Medulla oblongata (tissue), 1 donor: Measurements from ENCODE around the gene TMEM132D.

Source experiments
- DNase-seq: peaks from one replicate; pipeline ENCODE4 v3.0.0-alpha.2; 2015; ENCODE audit errors: extremely low spot score

TMEM132D gene

GRCh38 chr12:129825316-129825715 is 78.5 kb downstream of the TMEM132D start:
- DNase-seq: no peak

- no peak for DNase-seq
Observed at GRCh38 chr12:129821964-129822363, 81.9 kb downstream of the TMEM132D start.

DNA sequence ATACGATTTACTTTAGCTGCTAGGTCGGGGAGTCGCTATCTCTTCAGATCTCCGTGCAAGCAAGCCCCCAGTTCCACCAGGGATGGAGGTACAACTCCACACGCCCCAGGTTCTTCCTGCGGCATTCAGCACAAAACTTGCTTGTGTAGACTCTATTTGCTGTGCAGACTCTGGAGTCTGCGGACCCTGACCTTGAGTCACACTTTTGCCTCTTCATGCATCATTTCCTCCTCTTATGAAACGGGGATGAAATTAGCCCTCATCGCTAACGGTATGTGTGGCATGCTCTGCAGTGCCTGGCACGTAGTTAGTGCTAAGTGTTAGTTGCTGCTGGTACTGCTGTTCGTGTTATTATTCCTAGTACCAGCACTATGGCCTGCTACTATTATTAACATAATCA is 84.4 kb downstream of the TMEM132D start:
- no peak for DNase-seq

DNA sequence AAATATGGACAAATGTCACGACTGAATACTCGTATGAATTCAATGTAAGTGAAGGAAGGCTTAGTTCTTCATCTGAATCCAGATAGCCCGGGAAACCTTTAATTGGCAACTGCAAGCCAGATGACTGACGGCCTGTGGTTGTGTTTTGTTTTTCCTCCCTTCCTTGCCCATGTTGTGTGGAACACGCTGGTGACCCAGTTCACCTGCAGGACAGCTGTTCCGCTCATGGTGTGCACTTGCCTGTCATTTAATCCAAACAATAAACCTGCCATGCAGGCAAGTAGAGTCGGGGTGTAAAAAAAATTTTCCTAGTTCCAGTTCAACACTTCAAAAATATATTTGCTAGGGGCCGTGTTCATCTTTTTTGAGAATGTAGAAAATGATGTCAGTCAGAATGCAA is 88.0 kb downstream of the TMEM132D start:
- no peak for DNase-seq

GRCh38 chr12:129811963-129812362 is 91.9 kb downstream of the TMEM132D start:
- no peak for DNase-seq

DNA sequence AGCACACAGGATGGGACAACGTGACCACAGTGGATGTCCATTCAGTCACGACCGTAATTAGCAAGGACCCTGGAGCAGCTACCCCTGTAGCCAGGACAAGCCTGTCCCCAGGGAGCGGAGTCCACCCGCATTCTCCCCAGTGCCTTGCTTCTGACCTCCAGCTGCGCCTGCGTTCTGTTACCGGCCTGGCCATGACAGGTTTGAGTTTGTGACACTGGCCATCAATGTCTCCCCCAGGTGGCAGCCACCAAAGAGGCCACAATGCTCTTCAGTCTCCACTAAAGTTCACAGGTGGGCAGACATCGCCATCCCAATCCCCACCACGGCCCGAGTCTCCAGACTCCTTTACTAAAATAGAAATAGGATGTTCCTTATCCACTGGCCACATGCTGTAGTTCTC is 96.7 kb downstream of the TMEM132D start:
- DNase-seq: no peak

DNA sequence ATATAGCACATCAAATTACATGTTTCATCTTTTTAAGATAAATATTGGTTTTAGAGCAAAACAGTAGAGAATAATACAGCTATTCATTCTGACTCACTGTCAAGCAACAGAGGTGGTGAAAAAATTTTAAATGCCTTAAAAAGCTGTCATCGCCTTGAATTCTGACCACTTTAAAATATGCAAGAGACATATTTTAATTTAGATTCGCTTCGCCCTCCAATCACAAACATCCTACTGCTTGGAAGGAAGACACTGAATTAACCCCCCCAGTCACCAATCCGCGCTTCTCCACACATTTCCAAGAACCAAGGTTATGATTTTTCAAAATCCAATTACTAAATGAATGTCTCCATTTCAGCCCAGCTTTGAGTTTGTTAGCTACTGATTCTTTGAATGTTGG is 112.4 kb downstream of the TMEM132D start:
- DNase-seq: no peak

DNA sequence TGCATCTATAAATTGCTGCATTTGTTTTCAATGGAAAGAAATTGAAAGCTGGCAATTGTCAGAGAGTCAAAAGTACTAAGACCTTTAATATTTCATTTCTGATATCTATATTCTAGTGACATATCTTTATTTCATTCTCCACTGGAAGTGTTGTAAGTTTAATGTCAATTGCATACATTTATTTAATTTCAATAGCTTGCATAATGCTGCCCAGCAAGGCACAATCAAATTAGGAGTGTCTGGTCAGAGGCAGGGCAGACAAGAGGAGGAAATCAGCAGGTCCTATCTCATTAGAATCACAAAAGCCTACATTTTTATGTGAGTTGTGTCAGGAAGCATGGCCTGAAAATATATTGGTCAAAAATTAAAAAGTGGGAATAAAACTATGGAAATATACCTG is 112.9 kb downstream of the TMEM132D start:
- DNase-seq: no peak

GRCh38 chr12:129790331-129790730 is 113.5 kb downstream of the TMEM132D start:
- no peak for DNase-seq

GRCh38 chr12:129789921-129790320 is 113.9 kb downstream of the TMEM132D start:
- no peak for DNase-seq

DNA sequence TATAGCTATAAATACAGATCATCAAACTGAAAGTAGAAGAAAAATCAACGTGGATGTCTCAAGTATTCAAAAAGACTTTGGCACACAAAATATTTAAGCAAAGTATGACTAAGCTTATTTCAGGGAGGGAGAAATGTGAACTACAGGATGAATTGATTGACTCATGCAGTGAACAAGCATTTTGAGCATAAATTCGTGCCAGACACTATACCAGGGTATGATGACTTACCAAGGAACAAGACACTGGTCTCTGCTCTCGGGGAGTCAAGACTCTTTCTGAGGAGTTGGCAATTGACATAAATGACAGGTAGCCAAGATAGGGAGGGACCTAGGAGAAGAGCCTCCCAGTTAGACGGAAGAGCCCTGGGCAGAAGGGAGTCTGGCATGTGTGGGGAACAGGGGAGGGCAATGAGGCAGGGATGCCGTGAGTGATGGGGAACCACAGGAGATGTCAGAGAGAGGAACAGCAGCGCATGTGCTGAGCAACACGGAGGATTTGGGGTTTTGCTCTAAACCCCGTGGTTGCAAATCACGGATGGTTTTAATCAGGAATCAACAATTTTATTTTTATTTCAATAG is 115.2 kb downstream of the TMEM132D start:
- DNase-seq: no peak

DNA sequence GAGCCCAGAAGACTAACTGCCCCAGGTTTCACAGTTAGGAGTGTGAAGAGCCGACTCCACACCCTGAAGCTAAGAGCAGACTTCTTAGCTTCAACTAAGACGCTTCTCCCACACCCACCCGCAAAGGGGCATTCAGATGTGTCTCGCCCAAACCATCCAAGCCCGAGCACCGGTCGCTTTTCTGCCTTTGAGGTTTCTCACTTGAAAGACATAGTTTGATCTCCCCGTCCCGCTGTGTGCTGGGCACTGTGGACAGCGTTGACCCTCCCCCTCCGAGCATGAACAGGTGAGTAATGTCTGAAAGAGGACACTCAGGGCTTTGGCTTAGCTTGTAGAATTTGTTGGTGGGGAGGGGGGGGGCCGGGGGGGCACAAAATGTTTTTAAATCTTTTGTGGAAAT is 123.8 kb downstream of the TMEM132D start:
- DNase-seq: no peak

- no peak for DNase-seq
Observed at GRCh38 chr12:129779033-129779432, 124.8 kb downstream of the TMEM132D start.

DNA sequence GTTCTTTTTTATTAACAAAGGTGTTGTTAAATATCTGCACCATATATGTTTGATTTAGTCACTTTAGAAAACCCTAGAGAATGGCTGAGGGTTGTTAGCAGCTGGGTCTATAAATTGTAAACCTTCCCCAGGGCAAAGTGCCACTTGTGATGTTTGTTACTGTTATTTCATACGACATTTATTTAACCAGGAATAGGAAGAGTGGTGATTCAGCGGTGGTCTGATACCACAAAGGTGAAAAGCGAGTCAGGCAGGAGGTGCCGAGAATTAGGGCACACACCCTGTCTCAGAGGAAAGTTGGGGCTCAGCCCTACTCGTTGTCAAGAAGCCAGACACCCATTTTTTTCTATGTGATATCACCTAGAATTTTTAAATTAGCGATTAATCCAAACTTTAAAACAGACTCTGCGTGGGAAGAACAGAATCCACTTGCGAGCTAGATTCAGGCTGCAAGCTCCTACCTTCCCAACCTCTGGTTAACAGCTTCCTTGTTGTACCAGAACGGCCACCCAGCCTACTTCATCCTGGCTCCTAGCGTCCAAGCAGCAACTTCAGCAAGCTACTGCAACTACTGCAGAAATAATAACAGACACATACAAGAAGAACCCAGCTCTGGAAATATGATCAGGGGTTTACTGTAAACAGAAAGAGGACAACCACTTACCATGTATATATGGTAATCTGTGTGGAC is 126.7 kb downstream of the TMEM132D start:
- no peak for DNase-seq

DNA sequence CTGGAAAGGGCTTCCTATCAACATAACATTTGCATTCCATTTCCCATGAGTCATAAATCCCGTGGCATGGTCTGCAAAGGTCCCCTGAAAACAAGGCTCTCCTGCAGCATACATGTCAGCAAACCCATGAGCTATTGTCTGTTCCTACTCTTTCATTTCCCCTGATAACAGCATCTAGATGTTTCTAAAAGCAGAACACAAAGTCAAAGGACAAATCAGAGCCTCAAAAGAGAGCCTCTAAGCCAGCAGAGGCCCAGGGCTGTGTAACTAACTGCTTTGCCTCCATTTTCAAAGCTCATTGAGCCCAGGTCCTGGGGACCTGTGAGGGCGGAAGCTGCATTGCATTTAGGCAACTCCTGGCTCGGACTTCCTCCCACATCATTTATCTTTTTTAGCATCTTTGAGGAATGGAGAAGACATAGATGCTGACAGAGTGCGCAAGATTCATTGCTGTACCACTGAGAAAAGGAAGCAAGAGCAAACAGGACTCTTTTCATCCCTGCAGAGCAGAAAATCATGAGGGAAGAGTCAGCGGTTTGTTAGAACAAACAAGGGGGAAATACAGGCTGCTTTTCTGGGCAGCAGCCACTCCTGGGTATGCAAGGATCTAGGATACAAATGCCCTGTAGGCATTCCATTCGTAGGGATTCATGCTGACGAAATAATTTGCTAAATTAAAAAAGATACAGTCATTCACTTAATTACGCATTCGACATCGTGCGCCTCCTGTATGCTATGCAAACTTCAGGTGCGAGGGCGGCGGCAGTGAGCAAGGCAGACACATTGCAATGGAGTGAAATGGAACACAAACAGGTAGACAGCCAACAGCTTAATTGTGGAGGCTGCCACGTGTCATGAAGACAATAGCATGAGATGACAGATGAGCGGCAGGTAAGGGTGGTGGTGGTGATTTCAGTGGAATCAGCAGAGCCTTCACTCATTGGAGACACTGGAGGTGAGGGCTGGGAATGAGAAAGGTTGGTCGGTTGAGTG is 131.0 kb downstream of the TMEM132D start:
- DNase-seq: peak; percentile 4

GRCh38 chr12:129771238-129771637 is 132.6 kb downstream of the TMEM132D start:
- no peak for DNase-seq

DNA sequence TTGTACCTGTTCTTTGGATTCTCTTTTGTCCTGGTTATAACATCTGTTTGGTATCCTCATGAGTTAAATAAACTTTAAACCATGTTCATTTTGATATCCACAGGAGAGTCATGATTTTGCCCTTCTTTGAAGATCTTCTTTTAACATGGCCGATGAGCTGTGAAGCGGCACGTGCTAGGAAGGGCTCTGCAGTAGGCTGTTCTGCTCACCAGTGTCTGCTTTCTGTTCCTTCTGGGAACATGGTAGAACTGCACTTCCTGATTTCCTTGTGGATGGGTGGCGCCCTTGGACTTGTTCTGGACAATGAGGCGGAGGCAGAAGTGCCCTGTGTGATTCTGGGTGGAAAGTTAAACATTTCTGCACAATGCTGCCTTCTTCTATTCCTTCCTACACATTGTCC is 138.1 kb downstream of the TMEM132D start:
- no peak for DNase-seq

DNA sequence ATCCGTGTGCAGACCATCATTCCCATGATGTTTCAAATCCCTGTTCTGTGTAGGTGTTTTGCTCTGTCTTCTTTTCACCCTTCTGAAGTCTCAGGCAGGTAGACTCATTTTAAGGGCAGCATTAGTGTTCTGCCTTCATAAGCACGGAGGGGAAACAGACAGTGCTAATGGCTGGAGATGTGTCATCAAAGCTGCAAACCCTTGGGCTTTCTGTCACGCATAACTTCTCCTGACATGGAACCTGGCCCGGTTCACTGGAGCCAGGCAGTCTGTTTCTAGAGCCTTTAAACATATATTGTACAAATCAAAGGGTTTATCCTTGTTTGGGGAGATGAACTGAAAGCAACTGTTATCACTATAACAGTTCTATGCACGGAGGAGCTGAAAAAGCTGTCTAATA is 141.4 kb downstream of the TMEM132D start:
- DNase-seq: no peak

DNA sequence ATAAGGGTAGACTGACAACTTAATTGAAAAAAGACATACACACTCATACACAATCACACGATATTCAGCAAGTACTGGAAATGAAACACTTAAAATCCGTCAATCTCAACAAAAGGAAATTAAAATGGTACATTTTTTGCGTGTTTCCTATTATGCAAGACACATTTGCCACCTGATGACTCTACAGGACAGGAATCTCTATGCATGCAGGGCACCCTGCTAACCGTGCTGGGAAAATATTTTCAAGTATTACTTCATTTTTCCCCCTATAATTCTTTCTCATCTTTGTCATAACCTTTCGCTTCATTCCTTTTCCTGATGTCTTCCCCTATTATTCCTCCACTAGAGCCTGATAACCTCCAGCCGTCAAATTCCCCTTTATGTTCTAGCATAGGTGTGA is 150.2 kb downstream of the TMEM132D start:
- no peak for DNase-seq

DNA sequence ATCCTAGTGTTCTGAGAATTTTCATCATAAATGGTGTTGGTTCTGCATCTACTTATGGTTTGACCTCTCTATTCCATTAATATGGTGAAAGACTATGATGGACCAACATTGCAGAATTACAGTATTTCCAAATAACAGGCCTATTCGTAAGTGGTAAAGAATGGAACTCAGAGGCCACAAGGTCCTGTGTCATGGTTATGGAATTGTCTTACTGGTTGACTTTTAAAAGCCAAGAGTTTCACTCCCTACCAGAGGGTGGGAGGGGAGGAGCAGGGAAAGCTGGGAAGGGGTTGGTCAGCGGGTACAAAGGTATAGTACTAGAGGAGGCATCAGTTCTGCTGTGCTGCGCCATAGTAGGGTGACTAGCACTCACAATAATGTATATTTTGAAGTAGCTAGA is 153.4 kb downstream of the TMEM132D start:
- DNase-seq: no peak

DNA sequence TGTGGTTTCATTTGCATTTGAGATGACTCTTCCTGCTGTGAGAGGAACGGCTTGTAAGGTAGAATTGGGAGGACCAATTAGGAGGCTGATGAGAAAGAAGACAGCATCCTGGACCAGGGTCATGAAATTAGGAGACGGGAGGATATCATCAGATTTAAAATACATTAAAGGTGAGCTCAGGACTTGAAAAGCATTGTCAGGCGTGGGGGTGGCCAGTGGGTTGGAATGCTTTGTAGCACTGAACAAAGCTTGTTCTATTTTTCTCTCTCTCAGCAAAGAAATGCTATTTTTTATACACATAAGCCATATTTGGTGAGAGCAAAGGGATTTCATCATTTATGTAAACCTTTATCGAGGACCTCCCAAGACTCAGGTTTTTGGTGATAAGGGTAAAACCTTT is 157.5 kb downstream of the TMEM132D start:
- no peak for DNase-seq

DNA sequence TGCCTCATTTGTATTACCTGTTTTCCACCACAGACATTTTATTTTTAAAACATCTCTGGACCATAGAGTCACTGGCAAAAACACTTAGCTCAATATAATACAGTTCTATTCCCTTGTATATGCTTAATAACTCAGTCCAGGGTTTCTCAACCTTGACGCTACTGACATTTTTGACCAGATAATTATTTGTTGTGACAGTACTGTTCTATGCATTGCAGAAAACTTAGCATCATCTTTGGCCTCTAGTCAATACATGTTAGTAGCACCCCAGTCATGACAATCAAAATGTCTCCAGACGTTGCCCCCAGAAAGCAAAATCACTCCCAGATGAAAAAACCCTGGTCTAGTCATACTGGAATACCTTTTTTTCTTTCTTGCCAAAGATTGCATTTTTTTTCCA is 174.7 kb downstream of the TMEM132D start:
- no peak for DNase-seq

GRCh38 chr12:129727100-129727499 is 176.7 kb downstream of the TMEM132D start:
- DNase-seq: no peak
